ENCODE data around the gene ADAM30. TPM values are rescaled to one million over a fixed set of nuclear protein-coding genes. Genes with fewer than 3 reads are reported as not detected.
"Not testable (repeated sequence)": the region's sequence is repeated elsewhere in the genome, so short reads cannot be mapped to it uniquely, and the experiment has no call there.

Gene ADAM30
- total RNA-seq, 1 donor from 2014 or later = not detected

DNA sequence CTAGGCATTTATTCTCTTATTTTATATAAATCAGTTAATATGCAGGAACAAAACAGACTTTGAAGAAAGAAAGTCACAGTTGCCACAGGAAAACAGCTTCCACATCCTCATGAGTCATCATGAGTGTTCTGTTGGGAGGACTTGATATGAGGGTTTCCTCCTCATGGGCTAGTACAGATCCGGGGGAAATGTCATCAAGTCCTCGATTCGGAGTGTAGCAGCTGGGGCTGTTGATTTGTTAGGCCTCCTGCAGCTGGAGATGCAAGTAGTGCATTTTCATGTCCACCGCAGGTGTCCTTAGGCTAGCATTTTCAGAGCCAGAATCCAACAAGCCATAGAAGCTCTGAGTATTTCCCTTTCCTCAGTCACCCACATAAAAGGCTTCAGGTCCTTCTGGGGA, 36.7 kb downstream of the ADAM30 start:
- Mint-ChIP-seq H3K36me3 (ENCODE audit: low read depth) (no peaks in the 10 kb centered on the region), H3K4me3 (ENCODE audit: unreplicated experiment) (no peak overlapping the region), H3K4me1 (ENCODE audit: low read depth) (peaks cover 12% of the 10 kb centered on the region), H3K27ac (ENCODE audit: unreplicated experiment) (no peak overlapping the region), H3K9me3 (ENCODE audit: low read depth) (no peaks in the 10 kb centered on the region), H3K27me3 (ENCODE audit: low read depth) (no peaks in the 10 kb centered on the region)
- DNase-seq (ENCODE audit: low spot score) = no peak
- TF ChIP-seq, protein P1, sequence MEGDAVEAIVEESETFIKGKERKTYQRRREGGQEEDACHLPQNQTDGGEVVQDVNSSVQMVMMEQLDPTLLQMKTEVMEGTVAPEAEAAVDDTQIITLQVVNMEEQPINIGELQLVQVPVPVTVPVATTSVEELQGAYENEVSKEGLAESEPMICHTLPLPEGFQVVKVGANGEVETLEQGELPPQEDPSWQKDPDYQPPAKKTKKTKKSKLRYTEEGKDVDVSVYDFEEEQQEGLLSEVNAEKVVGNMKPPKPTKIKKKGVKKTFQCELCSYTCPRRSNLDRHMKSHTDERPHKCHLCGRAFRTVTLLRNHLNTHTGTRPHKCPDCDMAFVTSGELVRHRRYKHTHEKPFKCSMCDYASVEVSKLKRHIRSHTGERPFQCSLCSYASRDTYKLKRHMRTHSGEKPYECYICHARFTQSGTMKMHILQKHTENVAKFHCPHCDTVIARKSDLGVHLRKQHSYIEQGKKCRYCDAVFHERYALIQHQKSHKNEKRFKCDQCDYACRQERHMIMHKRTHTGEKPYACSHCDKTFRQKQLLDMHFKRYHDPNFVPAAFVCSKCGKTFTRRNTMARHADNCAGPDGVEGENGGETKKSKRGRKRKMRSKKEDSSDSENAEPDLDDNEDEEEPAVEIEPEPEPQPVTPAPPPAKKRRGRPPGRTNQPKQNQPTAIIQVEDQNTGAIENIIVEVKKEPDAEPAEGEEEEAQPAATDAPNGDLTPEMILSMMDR (IDR thresholded peaks at IDR 0.05) = no peak

DNA sequence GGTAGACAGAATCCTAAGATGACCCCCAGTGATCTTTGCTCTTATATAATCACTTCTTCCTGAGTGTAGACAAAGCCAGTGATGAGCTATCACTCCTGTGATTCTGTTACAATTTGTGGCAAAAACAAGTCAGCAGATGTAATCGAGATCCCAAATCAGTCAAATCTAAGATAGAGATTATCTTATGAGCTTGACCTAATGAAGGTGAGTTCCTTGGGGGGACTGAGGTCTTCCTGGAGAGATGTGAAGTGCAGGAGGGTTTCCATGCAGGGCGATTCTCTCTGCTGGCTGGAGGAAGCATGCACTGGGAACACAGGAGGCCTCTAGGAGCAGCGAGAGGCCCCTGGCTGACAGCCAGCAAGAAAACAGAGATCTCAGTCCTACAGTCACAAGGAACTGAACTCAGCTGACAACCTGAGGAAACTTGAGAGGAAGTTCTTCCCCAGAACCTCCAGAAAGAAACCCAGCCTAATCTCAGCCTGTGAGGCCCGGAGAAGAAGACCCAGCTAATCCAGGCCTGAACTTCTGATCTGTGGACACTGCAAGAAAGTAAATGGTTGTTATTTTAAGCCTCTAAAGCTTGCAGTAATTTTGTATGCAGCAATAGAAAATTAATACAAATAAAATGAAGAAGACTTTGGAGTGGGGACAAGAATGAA, 37.6 kb downstream of the ADAM30 start:
- H3K9me3 Mint-ChIP-seq (ENCODE audit: low read depth); DNase-seq (ENCODE audit: low spot score); H3K36me3 Mint-ChIP-seq (ENCODE audit: low read depth); H3K4me3 Mint-ChIP-seq (ENCODE audit: unreplicated experiment); H3K27ac Mint-ChIP-seq (ENCODE audit: unreplicated experiment); H3K27me3 Mint-ChIP-seq (ENCODE audit: low read depth): not testable (repeated sequence)
- H3K4me1 Mint-ChIP-seq (ENCODE audit: low read depth) = peaks cover 12% of the 10 kb centered on the region

DNA sequence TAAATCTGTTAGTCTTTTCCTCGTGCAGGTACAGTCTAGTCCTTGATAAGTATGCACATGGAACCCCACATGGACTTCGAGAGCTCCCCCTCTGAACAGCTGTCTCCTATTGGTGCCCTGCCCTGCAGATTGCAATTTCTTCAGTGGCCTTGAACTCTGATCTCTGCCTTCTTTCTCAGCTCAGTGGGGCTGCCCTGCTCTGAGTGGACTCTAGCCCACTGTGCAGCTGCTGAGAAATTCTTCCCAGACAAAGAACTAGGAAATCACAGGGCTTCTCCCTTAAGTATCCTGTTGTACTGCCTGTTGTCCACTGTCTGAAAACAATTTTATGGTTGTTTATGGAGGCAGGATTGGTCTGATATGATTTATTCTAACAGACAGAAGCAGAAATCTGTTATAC, 38.2 kb downstream of the ADAM30 start:
- H3K4me3 Mint-ChIP-seq (ENCODE audit: unreplicated experiment) = no peak overlapping the region
- no peaks in the 10 kb centered on the region for H3K9me3 Mint-ChIP-seq (ENCODE audit: low read depth)
- H3K27me3 Mint-ChIP-seq (ENCODE audit: low read depth) = no peaks in the 10 kb centered on the region
- no peak for DNase-seq (ENCODE audit: low spot score)
- H3K27ac Mint-ChIP-seq (ENCODE audit: unreplicated experiment) = no peak overlapping the region
- H3K4me1 Mint-ChIP-seq (ENCODE audit: low read depth) = peaks cover 12% of the 10 kb centered on the region
- TF ChIP-seq, protein P1 (IDR thresholded peaks at IDR 0.05) = no peak
- H3K36me3 Mint-ChIP-seq (ENCODE audit: low read depth) = no peaks in the 10 kb centered on the region

DNA sequence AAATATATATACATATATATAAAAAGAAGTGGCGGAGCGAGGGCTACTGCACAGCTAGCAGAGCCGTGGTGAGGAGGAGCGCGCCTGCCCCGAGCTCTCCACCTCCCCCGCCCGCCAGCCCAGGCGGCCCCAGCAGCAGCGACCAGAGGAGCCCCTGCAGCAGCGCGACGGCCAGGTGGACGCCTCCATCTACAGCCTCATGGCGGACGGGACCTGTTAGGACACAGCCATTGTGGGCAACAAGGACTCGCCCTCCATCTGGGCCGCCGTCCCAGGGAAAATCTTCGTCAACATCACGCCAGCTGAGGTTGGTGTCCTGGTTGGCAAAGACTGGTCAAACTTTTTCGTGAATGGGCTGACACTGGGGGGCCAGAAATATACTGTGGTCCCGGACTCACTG, 43.2 kb downstream of the ADAM30 start:
- Mint-ChIP-seq H3K9me3 (ENCODE audit: low read depth) (no peaks in the 10 kb centered on the region), H3K27ac (ENCODE audit: unreplicated experiment) (no peak overlapping the region), H3K4me1 (ENCODE audit: low read depth) (no peaks in the 10 kb centered on the region), H3K36me3 (ENCODE audit: low read depth) (no peaks in the 10 kb centered on the region), H3K27me3 (ENCODE audit: low read depth) (no peaks in the 10 kb centered on the region), H3K4me3 (ENCODE audit: unreplicated experiment) (no peak overlapping the region)
- peak; percentile 94 for DNase-seq (ENCODE audit: low spot score)
- TF ChIP-seq, protein P1 (IDR thresholded peaks at IDR 0.05) = no peak

DNA sequence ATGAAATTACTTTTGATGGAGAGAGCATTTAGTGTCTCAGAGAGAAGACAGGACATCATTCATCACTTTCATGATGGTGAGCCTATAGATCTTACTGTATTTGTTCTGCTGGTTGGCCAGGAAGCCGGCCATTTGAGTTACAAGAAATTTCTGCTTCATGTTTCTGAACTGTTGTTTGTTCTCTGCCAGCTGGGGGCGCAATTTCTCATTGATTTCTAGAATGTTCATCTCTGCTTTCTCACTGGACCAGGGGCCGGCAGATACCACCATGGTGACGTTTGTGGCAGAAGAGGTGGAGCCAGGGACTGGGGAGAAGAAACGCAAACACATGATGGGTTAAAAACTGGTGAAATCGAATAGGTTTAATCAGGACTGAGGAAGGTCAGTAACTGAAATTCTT, 52.1 kb downstream of the ADAM30 start:
- not testable (repeated sequence) for H3K36me3 Mint-ChIP-seq (ENCODE audit: low read depth); H3K27ac Mint-ChIP-seq (ENCODE audit: unreplicated experiment); H3K4me3 Mint-ChIP-seq (ENCODE audit: unreplicated experiment); DNase-seq (ENCODE audit: low spot score); H3K4me1 Mint-ChIP-seq (ENCODE audit: low read depth); H3K9me3 Mint-ChIP-seq (ENCODE audit: low read depth)
- TF ChIP-seq, protein P1 (IDR thresholded peaks at IDR 0.05) = peak; percentile 60
- H3K27me3 Mint-ChIP-seq (ENCODE audit: low read depth) = peaks cover 27% of the 10 kb centered on the region

Other genes starting within 250 kb of the ADAM30 start
- 9.4 to 13.6 TPM (median 13.3 TPM) in 3 replicates for gene ZNF697, start 248.2 kb downstream of the ADAM30 start, total RNA-seq
- gene PHGDH, start 184.6 kb downstream of the ADAM30 start, total RNA-seq = 65.8 to 300 TPM (median 274 TPM) in 3 replicates
- gene HMGCS2, start 127.6 kb downstream of the ADAM30 start, total RNA-seq = not detected in 3 replicates
- not detected in 3 replicates for gene REG4, start 85.1 kb downstream of the ADAM30 start, total RNA-seq
- 193 to 229 TPM (median 195 TPM) in 3 replicates for gene NOTCH2, start 173.1 kb upstream of the ADAM30 start, total RNA-seq